Common myeloid progenitor, CD34-positive (primary cell): ENCODE results near the gene ERI3.
"Not testable (repeated sequence)": the region's sequence is repeated elsewhere in the genome, so short reads cannot be mapped to it uniquely, and the experiment has no call there.

Experiments
- CTCF ChIA-PET: fragments of 350-600 bp; sonication (Branson Sonifier 250); formaldehyde crosslinking; loops from one replicate; lab custom pipeline; 2021; ENCODE audit warnings: antibody characterized with exemption; lab: Charles Lee
- POLR2A ChIA-PET: fragments of 350-600 bp; sonication (Branson Sonifier 250); formaldehyde crosslinking; loops from one replicate; lab custom pipeline; 2021; ENCODE audit warnings: antibody characterized with exemption; lab: Charles Lee
- DNase-seq, 3 donors: peaks; one replicate each; pipeline versions ENCODE4 v3.0.0 to v3.0.0-alpha.2; 2013
- H3K27ac ChIP-seq, 2 experiments: 1 replicate in 1 of 2; 2 replicates in 1 of 2; pipeline ENCODE4 v1.7.0; 2013; ENCODE audit warnings: inconsistent platforms in 2 of 2, low read length in 2 of 2, mild to moderate bottlenecking in 2 of 2, low read depth in 1 of 2, moderate library complexity in 1 of 2; ENCODE audit not compliant: severe bottlenecking in 2 of 2, insufficient read depth in 1 of 2, poor library complexity in 1 of 2
- H3K27me3 ChIP-seq, 5 experiments: replicated peaks in 2 of 5; 1 replicate in 3 of 5; 2 replicates in 2 of 5; pipeline versions ENCODE4 v1.6.1 to v1.7.0; 2013; ENCODE audit warnings: low read length in 4 of 5, mild to moderate bottlenecking in 2 of 5, moderate library complexity in 2 of 5, inconsistent platforms in 1 of 5; ENCODE audit not compliant: insufficient read depth in 5 of 5, control insufficient read depth in 4 of 5
- H3K36me3 ChIP-seq, 4 experiments: 1 replicate in 2 of 4; 2 replicates in 2 of 4; pipeline versions ENCODE4 v1.6.1 to v1.7.0; 2013; ENCODE audit warnings: low read length in 3 of 4, control low read depth in 1 of 4, mild to moderate bottlenecking in 1 of 4; ENCODE audit not compliant: control insufficient read depth in 4 of 4, insufficient read depth in 4 of 4
- H3K4me1 ChIP-seq, 4 experiments: 1 replicate in 3 of 4; 2 replicates in 1 of 4; pipeline versions ENCODE4 v1.6.1 to v1.7.1; 2013; ENCODE audit warnings: low read length in 3 of 4, mild to moderate bottlenecking in 3 of 4, control low read depth in 1 of 4, inconsistent platforms in 1 of 4, moderate library complexity in 1 of 4; ENCODE audit not compliant: control insufficient read depth in 4 of 4, insufficient read depth in 4 of 4; ENCODE audit errors: control extremely low read depth in 1 of 4
- H3K4me3 ChIP-seq, 7 experiments: 1 replicate in 4 of 7; 2 replicates in 3 of 7; pipeline versions ENCODE4 v1.5.1 to v1.7.0; 2013; ENCODE audit warnings: mild to moderate bottlenecking in 7 of 7, low read length in 6 of 7, moderate library complexity in 6 of 7, inconsistent platforms in 2 of 7, low read depth in 2 of 7, control low read depth in 1 of 7; ENCODE audit not compliant: insufficient read depth in 4 of 7, control insufficient read depth in 1 of 7; ENCODE audit errors: extremely low read depth in 1 of 7
- H3K9me3 ChIP-seq, 5 experiments: 1 replicate in 4 of 5; 2 replicates in 1 of 5; pipeline versions ENCODE4 v1.6.1 to v1.7.1; 2013; ENCODE audit warnings: low read length in 4 of 5, mild to moderate bottlenecking in 2 of 5, inconsistent platforms in 1 of 5, low read depth in 1 of 5, moderate library complexity in 1 of 5; ENCODE audit not compliant: control insufficient read depth in 4 of 5, insufficient read depth in 2 of 5; ENCODE audit errors: control extremely low read depth in 1 of 5
- WGBS: methylation state at CpG from one replicate; pipeline ENCODE4 v1.1.5; 2013; ENCODE audit not compliant: insufficient coverage; 5-methylcytosine and 5-hydroxymethylcytosine counted together

The ERI3 gene

DNA sequence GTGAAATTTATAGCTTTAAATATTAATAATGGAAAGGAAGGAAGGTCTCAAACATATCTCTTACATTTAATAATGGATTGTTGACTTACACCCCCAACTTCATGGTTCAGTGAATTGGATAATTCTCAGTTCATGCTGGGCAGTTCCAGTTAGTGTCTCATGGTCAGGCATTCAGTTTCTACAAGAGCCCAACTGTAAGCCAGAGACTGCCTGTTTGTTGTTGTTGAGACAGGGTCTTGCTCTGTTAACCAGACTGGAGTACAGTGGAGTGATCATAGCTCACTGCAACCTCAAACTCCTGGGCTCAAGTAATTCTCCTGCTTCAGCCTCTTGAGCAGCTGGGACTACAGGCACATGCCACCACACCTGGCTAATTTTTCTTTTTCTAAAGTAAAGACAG lies 146.8 kb downstream of the ERI3 start:
- Histone ChIP-seq H3K36me3 (no peaks in the 10 kb centered on the region), H3K4me1 (peaks cover 4 to 10% (median 9%) of the 10 kb centered on the region in 4 experiments), H3K27ac (no peak overlapping the region), H3K4me3 (no peak overlapping the region), H3K9me3 (no peaks in the 10 kb centered on the region), H3K27me3 (no peaks in the 10 kb centered on the region)
- no peak for DNase-seq
- ChIA-PET POLR2A (no interaction called here), CTCF (interaction anchor here (0.6 to 1.6 kb wide), 2 partner anchors 9 to 29 kb away, joined by 3 to 5 read pairs; no protein-coding TSS in a partner anchor)

DNA sequence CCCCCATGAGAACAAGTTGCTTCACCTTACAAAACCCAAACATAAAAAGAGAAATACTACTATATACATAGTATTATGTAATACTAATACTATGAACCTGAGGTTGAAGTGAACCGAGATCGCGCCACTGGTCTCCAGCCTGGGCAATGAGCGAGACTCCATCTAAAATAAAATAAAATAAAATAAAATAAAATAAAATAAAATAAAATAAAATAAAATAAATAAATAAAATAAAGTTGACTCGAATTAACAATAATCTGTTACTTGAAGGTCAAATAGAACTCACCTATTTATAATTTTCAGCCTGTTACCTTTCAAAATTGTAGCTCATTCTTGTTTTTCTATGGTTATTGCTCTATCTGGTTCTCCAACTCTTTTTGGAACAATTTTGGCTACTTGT lies 148.5 kb downstream of the ERI3 start:
- H3K36me3 ChIP-seq, DNase-seq, H3K9me3 ChIP-seq, H3K4me1 ChIP-seq, H3K4me3 ChIP-seq, H3K27ac ChIP-seq, POLR2A ChIA-PET, CTCF ChIA-PET, H3K27me3 ChIP-seq: not testable (repeated sequence)
- WGBS = no CpG with 5 or more reads among the region's 5 CpGs

DNA sequence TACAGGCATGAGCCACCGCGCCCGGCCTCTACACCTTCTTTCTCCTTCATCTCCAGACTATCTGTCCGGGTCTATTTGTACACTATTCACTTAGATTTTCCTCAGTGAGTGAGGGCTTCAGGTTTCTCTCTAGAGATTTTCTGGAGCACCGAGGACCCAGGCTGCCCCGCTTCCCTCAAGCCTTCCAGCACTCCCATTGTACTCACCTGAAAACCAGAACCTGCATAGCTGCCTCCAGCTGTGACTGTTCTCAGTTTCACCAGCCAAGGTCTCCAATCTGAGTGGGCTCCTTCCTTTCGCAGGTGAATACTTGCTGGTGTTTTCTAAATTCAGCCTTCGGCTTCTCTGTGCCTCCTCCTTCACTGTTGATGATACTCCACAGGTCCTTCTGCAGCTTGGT lies 154.7 kb downstream of the ERI3 start:
- no peak for DNase-seq
- no peaks in the 10 kb centered on the region for H3K36me3 ChIP-seq
- 94% methylated on average over 6 of the region's 8 CpGs for WGBS
- no peak overlapping the region for H3K4me3 ChIP-seq
- no peaks in the 10 kb centered on the region for H3K4me1 ChIP-seq
- ChIA-PET CTCF (interaction anchor here (0.6 kb wide), 1 partner anchor 1610 kb away, joined by 5 read pairs; no protein-coding TSS in a partner anchor), POLR2A (no interaction called here)
- H3K27me3 ChIP-seq = peaks cover 0 to 2% (median 0%) of the 10 kb centered on the region in 5 experiments
- H3K9me3 ChIP-seq = no peaks in the 10 kb centered on the region
- no peak overlapping the region for H3K27ac ChIP-seq

DNA sequence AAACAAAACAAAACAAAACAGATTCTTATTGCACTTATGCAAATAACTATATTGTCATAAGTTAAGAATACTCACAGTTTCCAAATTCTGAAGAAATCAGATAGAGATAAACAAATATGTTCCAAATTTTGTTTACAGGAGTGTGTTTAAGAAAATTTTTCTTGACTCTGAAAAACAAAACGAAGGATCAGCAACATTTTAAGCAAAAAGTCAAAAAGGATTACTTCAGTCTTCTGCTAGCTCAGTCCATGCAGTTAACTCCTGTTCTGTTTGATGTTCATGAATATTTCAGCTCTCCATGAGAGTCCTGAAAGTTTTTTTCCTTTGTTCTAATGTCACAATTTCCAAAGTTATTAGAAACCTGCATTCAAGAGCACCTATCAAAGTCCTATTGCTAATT lies 180.4 kb downstream of the ERI3 start:
- H3K36me3 ChIP-seq = no peaks in the 10 kb centered on the region
- peaks cover 0 to 22% (median 5%) of the 10 kb centered on the region in 5 experiments for H3K9me3 ChIP-seq
- WGBS = 75% methylated on average over 1 of the region's 1 CpG
- peak; percentile 5 to 8 (median 8) for DNase-seq
- no peak overlapping the region for H3K4me3 ChIP-seq
- no peak overlapping the region for H3K27ac ChIP-seq
- CTCF ChIA-PET = no interaction called here
- no peaks in the 10 kb centered on the region for H3K4me1 ChIP-seq
- POLR2A ChIA-PET = no interaction called here
- H3K27me3 ChIP-seq = no peaks in the 10 kb centered on the region
